H1 (cell line): ENCODE data around the gene KCNH1. TPM values are rescaled to one million over a fixed set of nuclear protein-coding genes. Genes with fewer than 3 reads are reported as not detected.

ENCODE experiments used
- BACH1 ChIP-seq: IDR thresholded peaks from 2 replicates; pipeline ENCODE4 v1.6.1; 2012; ENCODE audit warnings: low read length, improper control_type of control experiment
- polyA plus RNA-seq, 7 experiments: library from polyadenylated mRNA; depleted of rRNA in 3 of 7; stranded (reverse) in 5 of 7; unstranded in 2 of 7; fragments of >200 nt in 5 of 7; fragments of 200-250 nt in 2 of 7; gene quantifications; 1 replicate in 5 of 7; 2 replicates in 1 of 7; 4 replicates in 1 of 7; pipeline versions ENCODE4 v1.2.1 to v1.2.3, GENCODE V29; 2011 to 2013; ENCODE audit warnings: missing spikeins in 2 of 7, mixed read lengths in 2 of 7
- total RNA-seq: library from RNA; stranded (reverse); fragmentation: NEBNext Ultra II Directional; extraction: Animal tissue kit (Norgen Biotek cat#: 25700); gene quantifications from 2 replicates; pipeline ENCODE4 v1.2.1, GENCODE V29; 2021
- TF ChIP-seq, protein P1 (sequence below): fragments of 300-600 bp; sonication (generic); IDR thresholded peaks from 2 replicates; pipeline ENCODE4 v1.7.1; 2012; ENCODE audit warnings: low read length, moderate library complexity, mild to moderate bottlenecking, inconsistent platforms; ENCODE audit not compliant: insufficient replicate concordance

Gene KCNH1
- total and polyA plus RNA-seq, 2 of the 8 experiments (the other 6 are each of a cell fraction or from before 2014, with no cell fraction given) = 0.27 to 0.34 TPM

DNA sequence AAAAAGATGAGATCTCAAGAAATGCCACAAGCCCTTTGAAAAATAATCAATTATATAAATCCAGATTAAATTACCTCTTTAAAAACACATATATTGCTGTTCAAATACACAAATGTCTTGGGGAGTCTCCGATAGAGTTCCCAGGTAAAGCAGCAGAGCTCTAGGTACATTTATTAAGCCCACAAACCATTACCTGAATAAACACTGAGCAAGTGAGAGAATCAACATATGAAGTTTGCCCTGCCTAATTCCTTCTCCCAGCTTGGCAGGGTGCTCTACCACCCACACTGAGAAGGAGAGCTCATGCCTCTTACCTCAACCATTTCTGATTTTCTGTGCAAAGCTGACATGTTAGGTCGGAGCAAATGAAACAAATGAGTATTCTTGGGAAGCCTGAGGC, 402.4 kb downstream of the KCNH1 start (continued):
- TF ChIP-seq, protein P1, sequence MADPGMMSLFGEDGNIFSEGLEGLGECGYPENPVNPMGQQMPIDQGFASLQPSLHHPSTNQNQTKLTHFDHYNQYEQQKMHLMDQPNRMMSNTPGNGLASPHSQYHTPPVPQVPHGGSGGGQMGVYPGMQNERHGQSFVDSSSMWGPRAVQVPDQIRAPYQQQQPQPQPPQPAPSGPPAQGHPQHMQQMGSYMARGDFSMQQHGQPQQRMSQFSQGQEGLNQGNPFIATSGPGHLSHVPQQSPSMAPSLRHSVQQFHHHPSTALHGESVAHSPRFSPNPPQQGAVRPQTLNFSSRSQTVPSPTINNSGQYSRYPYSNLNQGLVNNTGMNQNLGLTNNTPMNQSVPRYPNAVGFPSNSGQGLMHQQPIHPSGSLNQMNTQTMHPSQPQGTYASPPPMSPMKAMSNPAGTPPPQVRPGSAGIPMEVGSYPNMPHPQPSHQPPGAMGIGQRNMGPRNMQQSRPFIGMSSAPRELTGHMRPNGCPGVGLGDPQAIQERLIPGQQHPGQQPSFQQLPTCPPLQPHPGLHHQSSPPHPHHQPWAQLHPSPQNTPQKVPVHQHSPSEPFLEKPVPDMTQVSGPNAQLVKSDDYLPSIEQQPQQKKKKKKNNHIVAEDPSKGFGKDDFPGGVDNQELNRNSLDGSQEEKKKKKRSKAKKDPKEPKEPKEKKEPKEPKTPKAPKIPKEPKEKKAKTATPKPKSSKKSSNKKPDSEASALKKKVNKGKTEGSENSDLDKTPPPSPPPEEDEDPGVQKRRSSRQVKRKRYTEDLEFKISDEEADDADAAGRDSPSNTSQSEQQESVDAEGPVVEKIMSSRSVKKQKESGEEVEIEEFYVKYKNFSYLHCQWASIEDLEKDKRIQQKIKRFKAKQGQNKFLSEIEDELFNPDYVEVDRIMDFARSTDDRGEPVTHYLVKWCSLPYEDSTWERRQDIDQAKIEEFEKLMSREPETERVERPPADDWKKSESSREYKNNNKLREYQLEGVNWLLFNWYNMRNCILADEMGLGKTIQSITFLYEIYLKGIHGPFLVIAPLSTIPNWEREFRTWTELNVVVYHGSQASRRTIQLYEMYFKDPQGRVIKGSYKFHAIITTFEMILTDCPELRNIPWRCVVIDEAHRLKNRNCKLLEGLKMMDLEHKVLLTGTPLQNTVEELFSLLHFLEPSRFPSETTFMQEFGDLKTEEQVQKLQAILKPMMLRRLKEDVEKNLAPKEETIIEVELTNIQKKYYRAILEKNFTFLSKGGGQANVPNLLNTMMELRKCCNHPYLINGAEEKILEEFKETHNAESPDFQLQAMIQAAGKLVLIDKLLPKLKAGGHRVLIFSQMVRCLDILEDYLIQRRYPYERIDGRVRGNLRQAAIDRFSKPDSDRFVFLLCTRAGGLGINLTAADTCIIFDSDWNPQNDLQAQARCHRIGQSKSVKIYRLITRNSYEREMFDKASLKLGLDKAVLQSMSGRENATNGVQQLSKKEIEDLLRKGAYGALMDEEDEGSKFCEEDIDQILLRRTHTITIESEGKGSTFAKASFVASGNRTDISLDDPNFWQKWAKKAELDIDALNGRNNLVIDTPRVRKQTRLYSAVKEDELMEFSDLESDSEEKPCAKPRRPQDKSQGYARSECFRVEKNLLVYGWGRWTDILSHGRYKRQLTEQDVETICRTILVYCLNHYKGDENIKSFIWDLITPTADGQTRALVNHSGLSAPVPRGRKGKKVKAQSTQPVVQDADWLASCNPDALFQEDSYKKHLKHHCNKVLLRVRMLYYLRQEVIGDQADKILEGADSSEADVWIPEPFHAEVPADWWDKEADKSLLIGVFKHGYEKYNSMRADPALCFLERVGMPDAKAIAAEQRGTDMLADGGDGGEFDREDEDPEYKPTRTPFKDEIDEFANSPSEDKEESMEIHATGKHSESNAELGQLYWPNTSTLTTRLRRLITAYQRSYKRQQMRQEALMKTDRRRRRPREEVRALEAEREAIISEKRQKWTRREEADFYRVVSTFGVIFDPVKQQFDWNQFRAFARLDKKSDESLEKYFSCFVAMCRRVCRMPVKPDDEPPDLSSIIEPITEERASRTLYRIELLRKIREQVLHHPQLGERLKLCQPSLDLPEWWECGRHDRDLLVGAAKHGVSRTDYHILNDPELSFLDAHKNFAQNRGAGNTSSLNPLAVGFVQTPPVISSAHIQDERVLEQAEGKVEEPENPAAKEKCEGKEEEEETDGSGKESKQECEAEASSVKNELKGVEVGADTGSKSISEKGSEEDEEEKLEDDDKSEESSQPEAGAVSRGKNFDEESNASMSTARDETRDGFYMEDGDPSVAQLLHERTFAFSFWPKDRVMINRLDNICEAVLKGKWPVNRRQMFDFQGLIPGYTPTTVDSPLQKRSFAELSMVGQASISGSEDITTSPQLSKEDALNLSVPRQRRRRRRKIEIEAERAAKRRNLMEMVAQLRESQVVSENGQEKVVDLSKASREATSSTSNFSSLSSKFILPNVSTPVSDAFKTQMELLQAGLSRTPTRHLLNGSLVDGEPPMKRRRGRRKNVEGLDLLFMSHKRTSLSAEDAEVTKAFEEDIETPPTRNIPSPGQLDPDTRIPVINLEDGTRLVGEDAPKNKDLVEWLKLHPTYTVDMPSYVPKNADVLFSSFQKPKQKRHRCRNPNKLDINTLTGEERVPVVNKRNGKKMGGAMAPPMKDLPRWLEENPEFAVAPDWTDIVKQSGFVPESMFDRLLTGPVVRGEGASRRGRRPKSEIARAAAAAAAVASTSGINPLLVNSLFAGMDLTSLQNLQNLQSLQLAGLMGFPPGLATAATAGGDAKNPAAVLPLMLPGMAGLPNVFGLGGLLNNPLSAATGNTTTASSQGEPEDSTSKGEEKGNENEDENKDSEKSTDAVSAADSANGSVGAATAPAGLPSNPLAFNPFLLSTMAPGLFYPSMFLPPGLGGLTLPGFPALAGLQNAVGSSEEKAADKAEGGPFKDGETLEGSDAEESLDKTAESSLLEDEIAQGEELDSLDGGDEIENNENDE = no peak
- no peak for TF ChIP-seq BACH1
- TF ChIP-seq, all 59 proteins: peak for 0
